GM13976 (cell line): Measurements from ENCODE around the gene THOC2.
"Not testable (repeated sequence)": the region's sequence is repeated elsewhere in the genome, so short reads cannot be mapped to it uniquely, and the experiment has no call there.

Experiments used
- DNase-seq: peaks from one replicate; pipeline ENCODE4 v3.0.0; 2012; ENCODE audit warnings: low spot score
- CTCF ChIP-seq: IDR thresholded peaks from 2 replicates; pipeline ENCODE4 v1.5.1; 2012; ENCODE audit warnings: borderline replicate concordance, mild to moderate bottlenecking; ENCODE audit not compliant: insufficient read depth; ENCODE audit errors: extremely low read depth, missing control alignments, control extremely low read depth
- in situ Hi-C: fragments of 300-500 bp; cut with MboI; formaldehyde crosslinking; loops from one replicate; pipeline ENCODE4 v1.12.0; 2022; ENCODE audit warnings: low sequenced_read_pairs, mixed read lengths, inconsistent platforms; ENCODE audit not compliant: unreplicated experiment

The THOC2 gene

GRCh38 chrX:123732670-123733363 is at the start of gene THOC2:
Gene THOC2 (minus strand): TSS chrX:123733052. CDS start chrX:123733022, 30 bp downstream.
- peak; percentile 81 for DNase-seq
- in situ Hi-C loops = no loop called here
- TF ChIP-seq CTCF = no peak

GRCh38 chrX:123781786-123782185 is 48.9 kb upstream of the THOC2 start:
- in situ Hi-C loops, DNase-seq: not testable (repeated sequence)

- no peak for DNase-seq
- no peak for TF ChIP-seq CTCF
These were observed 47.1 kb upstream of the THOC2 start for GRCh38 chrX:123779908-123780396.

GRCh38 chrX:123773258-123773988 is 40.6 kb upstream of the THOC2 start:
- no peak for TF ChIP-seq CTCF
- DNase-seq = no peak
- in situ Hi-C loops = no loop called here

More at GRCh38 chrX:123779908-123780396, 47.1 kb upstream of the THOC2 start:
- in situ Hi-C loops = no loop called here

- in situ Hi-C loops = no loop called here
- DNase-seq = no peak
- no peak for TF ChIP-seq CTCF
These were observed 38.7 kb upstream of the THOC2 start for GRCh38 chrX:123771449-123772064.

GRCh38 chrX:123764967-123765871 is 32.4 kb upstream of the THOC2 start:
- no peak for TF ChIP-seq CTCF
- DNase-seq = peak; percentile 74
- in situ Hi-C loops = no loop called here

- DNase-seq, in situ Hi-C loops: not testable (repeated sequence)
These were observed 27.0 kb upstream of the THOC2 start for GRCh38 chrX:123759849-123760248.

- DNase-seq, in situ Hi-C loops: not testable (repeated sequence)
These were observed 24.9 kb upstream of the THOC2 start for GRCh38 chrX:123757794-123758193.
